ENCODE data around the gene ZDHHC19.
"Not testable (repeated sequence)": the region's sequence is repeated elsewhere in the genome, so short reads cannot be mapped to it uniquely, and the experiment has no call there.

The ZDHHC19 gene

DNA sequence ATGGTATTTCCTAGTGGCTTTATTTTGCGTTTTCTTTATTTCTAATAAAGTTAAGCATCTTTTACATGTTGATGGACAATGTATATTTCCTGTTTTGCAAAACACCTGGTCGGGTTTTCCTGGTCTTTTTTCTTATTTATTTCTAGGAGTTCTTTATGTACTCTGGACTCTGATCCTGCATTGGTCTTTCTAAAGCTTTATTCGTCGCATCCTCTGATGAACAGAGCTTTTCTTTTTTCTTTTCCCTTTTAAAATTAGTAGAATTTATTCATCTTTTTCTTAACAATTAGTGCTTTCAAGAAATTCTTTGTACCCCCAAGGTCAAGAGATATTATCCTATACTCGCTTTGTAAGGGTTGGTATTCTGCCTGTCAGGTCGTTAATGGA, 32.2 kb downstream of the ZDHHC19 start:
- no peak for DNase-seq (ENCODE audit: low read depth)

GRCh38 chr3:196177967-196178366, 33.2 kb downstream of the ZDHHC19 start:
- DNase-seq (ENCODE audit: low read depth), result no peak

- DNase-seq (ENCODE audit: low read depth), result no peak
These were observed 33.6 kb downstream of the ZDHHC19 start for GRCh38 chr3:196177567-196177966.

DNA sequence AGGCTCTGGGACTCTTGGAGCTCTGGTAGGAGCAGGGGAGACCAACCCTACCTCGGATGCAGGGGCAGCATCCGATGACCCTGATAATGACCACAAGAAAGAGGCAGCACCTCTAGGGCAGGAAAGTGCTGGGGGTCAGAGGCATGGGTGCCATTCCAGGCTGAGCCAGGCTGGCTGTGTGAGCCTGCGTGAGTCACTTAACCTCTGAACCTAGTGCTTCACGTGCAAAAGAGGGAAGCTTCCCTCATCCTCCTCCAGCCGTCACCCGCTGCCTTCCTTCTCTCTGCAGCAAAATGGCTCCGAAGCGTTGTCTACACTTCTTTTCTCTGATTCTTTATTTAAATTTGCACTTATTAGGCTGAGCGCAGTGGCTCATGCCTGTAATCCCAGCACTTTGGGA, 35.5 kb downstream of the ZDHHC19 start:
- DNase-seq (ENCODE audit: low read depth), result no peak

GRCh38 chr3:196175116-196175625, 36.0 kb downstream of the ZDHHC19 start:
- DNase-seq (ENCODE audit: low read depth), result no peak

- DNase-seq (ENCODE audit: low read depth), result no peak
These were observed 36.5 kb downstream of the ZDHHC19 start for GRCh38 chr3:196174652-196175051.

DNA sequence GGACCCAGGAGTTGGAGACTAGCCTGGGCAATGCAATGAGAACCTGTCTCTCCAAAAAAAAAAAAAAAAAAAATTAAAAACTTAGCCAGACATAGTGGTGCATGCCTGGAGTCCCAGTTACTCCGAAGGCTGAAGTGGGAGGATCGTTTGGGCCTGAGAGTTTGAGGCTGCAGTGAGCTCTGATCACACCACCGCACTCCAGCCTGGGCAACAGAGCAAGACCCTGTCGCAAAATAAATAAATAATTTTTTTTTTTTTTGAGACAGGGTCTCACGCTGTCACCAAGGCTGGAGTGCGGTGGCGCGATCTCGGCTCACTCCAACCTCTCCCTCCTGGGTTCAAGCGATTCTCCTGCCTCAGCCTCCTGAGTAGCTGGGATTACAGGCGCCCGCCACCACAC, 40.9 kb downstream of the ZDHHC19 start:
- not testable (repeated sequence) for DNase-seq (ENCODE audit: low read depth)

- no peak for DNase-seq (ENCODE audit: low read depth)
These were observed 41.4 kb downstream of the ZDHHC19 start for GRCh38 chr3:196169836-196170240.

DNA sequence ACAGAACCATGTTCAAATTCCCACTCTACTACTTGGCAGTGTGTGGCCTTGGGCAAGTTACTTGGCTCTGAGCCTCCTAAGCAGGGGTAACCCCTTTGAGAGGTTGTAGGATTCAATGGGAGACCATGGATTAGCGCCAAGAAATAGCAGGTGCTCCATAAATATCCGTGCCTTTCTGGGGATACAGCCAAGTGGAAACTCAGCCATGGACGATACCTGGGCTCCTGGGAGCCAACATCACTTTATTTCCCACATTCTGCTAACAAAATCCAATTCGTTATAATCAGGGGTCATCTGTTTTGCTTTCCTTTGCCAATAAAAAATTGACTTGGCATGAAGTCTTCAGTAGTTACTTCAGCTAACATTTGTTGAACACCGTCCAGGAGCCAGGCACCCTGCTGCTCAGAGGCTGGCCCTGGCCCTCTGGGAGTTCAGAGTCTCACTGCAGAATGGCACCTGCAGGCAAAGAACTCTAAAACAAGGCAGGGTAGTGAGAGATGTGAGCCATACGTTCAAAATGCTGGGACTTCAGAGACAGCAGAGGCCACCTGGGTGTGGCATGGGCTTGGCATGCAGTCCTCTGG, 42.3 kb downstream of the ZDHHC19 start:
- DNase-seq (ENCODE audit: low read depth), result no peak

DNA sequence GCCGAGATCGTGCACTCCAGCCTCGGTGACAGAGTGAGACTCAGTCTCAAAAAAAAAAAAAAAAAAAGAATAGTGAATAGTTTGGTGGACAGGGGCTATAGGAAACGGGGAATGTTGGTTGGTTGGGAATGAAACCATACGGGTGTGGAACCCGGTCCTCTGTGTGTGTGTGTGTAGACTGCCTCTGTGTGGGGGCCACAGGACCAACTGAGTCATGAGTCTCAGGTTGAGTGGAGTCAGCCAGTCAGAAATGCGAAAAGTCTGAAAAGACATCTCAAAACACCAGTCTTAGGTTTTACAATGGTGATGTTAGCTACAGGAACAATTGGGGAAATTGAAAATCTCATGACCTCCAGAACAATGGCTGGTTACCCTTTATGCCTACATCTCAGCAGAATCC, 44.5 kb downstream of the ZDHHC19 start:
- no peak for DNase-seq (ENCODE audit: low read depth)

DNA sequence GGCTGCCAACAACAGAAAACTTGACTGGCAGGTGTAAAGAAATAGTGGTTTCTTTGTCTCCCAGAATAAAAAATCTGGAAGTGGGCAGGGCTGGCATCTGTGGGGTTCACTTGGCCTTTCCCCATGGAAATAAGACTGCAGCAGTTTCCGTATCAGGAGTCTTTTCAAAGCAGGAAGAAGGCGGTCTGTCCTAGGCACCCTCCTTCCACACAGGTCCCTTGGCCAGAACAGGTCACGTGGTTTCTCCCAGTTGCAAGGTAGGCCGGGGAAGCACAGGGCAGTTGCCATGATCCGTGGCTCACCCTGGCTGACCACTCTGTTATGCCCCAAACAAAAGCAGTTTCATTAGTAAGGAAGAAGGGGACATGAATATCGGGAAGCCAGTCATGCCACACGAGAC, 45.4 kb downstream of the ZDHHC19 start:
- no peak for DNase-seq (ENCODE audit: low read depth)

GRCh38 chr3:196165006-196165575, 46.1 kb downstream of the ZDHHC19 start:
- DNase-seq (ENCODE audit: low read depth), result not testable (repeated sequence)

DNA sequence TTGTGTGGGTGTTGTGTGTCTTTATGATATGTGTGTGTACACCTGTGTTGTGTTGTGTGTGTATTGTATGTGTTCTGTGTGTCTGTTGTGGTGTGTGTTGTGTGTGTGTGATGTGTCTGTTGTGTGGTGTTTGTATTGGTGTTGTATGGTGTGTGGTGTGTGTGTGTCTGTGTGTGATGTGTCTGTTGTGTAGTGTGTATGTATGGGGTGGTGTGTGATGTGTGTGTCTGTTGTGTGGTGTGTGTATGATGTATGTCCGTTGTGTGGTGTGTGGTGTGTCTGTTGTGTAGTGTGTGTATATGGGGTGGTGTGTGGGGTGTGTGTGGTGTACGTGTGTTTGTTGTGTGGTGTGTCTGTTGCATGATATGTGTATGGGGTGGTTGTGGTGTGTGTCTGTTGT, 46.6 kb downstream of the ZDHHC19 start:
- DNase-seq (ENCODE audit: low read depth), result no peak

GRCh38 chr3:196163666-196164493, 47.3 kb downstream of the ZDHHC19 start:
- no peak for DNase-seq (ENCODE audit: low read depth)

DNA sequence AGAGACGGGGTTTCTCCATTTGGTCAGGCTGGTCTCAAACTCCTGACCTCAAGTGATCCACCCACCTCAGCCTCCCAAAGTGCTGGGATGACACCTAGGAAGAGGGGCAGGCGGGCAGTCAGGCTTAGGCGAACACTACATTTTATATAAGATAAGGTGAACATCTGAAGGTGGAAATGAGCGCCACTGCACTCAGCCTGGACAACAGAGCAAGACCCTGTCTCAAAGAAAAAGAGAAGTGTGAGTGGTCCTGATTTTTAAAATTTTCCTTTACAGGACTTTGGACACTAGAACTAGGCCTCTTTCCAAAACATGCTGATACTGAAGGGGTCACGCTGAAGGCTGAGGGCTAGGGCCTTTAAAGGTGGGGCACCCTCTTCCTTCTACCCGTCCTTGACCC, 48.0 kb downstream of the ZDHHC19 start:
- DNase-seq (ENCODE audit: low read depth), result no peak

- no peak for DNase-seq (ENCODE audit: low read depth)
These were observed 48.5 kb downstream of the ZDHHC19 start for GRCh38 chr3:196162679-196163078.

- DNase-seq (ENCODE audit: low read depth), result no peak
These were observed 51.0 kb downstream of the ZDHHC19 start for GRCh38 chr3:196159952-196160804.

DNA sequence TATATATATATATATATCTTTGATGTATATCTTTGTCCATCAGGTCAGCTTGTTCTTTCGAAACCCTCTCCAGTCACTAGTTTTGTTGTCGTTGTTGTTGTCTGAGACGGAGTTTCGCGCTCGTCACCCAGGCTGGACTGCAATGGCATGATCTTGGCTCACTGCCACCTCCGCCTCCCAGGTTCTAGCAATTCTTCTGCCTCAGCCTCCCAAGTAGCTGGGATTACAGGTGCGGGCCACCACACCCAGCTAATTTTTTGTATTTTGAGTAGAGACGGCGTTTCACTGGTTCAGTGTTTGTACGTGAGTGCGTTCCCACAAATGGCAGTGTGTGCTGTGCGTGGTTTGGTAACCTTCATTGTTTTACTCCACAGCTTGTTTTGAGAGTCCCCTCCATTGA, 51.7 kb downstream of the ZDHHC19 start:
- DNase-seq (ENCODE audit: low read depth), result no peak

GRCh38 chr3:196156160-196156559, 55.0 kb downstream of the ZDHHC19 start:
- no peak for DNase-seq (ENCODE audit: low read depth)

DNA sequence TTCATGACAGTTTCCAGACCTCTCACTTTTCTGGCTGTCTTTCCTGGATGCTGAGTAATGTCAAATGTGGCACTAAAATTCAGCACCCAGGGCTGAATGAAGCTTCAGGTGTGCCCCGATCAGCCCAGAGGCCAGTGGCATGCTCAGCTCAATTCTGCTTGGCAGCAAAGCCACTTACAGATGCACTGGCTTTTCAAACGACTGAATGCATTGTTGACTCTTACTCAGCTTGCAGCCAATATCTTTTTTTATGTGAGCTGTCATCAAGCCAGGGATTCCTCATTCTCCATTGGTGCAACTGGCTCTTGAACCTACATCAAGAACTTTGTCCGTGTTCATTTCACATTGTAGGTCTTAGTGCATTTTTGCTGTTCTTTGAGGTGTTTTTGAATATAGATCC, 60.7 kb downstream of the ZDHHC19 start:
- no peak for DNase-seq (ENCODE audit: low read depth)

DNA sequence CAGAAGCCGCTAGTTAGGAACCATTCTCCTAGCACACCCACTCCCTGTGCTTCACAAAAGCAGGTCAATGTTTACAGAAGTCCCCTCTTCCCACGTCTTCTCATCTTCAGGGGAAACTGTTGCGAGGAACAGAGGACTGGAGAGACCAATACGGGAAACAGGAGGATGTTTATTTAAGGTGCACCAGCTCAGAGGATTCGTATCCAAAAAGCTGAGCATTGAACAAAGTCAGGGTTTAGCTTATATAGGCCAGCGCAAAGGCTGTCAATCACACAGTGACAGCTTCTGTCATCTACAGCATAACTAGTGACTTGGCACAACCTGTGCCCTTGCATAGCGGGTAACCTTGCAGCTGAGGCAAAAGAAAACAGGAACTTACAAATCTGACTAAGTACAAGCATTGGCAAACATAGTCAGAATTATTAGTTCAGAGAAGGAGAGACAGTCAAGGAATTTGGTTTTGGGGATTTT, 61.3 kb downstream of the ZDHHC19 start:
- no peak for DNase-seq (ENCODE audit: low read depth)

GRCh38 chr3:196149375-196149774, 61.8 kb downstream of the ZDHHC19 start:
- no peak for DNase-seq (ENCODE audit: low read depth)
